Loucy (cell line): ENCODE results near the gene PPP1R37.

ENCODE experiments used
- H2AFZ ChIP-seq: fragments of 200-600 bp; sonication (generic); 2 replicates; pipeline ENCODE4 v1.6.0; 2016; ENCODE audit warnings: antibody characterized with exemption, mild to moderate bottlenecking, low read length, moderate library complexity
- H3F3A ChIP-seq: fragments of 200-600 bp; 2 replicates; pipeline ENCODE4 v1.6.0; 2016; ENCODE audit warnings: antibody characterized with exemption, low read depth, mild to moderate bottlenecking
- H3K27me3 ChIP-seq: fragments of 200-600 bp; sonication (generic); 2 replicates; pipeline ENCODE4 v1.6.1; 2014; ENCODE audit warnings: low read length, mild to moderate bottlenecking; ENCODE audit not compliant: insufficient read depth, poor library complexity, severe bottlenecking
- H3K36me3 ChIP-seq: fragments of 200-600 bp; sonication (generic); 2 replicates; pipeline ENCODE4 v1.6.1; 2016; ENCODE audit warnings: low read length; ENCODE audit not compliant: insufficient read depth
- H3K4me1 ChIP-seq: fragments of 200-600 bp; sonication (generic); 2 replicates; pipeline ENCODE4 v1.5.1; 2014; ENCODE audit warnings: low read length, mild to moderate bottlenecking; ENCODE audit not compliant: insufficient read depth, poor library complexity, severe bottlenecking
- H3K4me2 ChIP-seq: fragments of 200-600 bp; sonication (generic); 2 replicates; pipeline ENCODE4 v1.6.0; 2014; ENCODE audit warnings: antibody characterized with exemption, low read length, low read depth, mild to moderate bottlenecking; ENCODE audit not compliant: poor library complexity, severe bottlenecking
- H3K4me3 ChIP-seq: fragments of 200-600 bp; sonication (generic); 2 replicates; pipeline ENCODE4 v1.5.1; 2014; ENCODE audit warnings: low read length, mild to moderate bottlenecking, mixed read lengths; ENCODE audit not compliant: poor library complexity, severe bottlenecking
- H3K79me2 ChIP-seq: fragments of 200-600 bp; sonication (generic); 2 replicates; pipeline ENCODE4 v1.6.1; 2014; ENCODE audit warnings: low read length; ENCODE audit not compliant: insufficient read depth
- H3K9ac ChIP-seq: fragments of 200-600 bp; sonication (generic); 2 replicates; pipeline ENCODE4 v1.6.0; 2014; ENCODE audit warnings: mild to moderate bottlenecking, low read depth, low read length, moderate library complexity; ENCODE audit not compliant: poor library complexity, severe bottlenecking
- H3K9me2 ChIP-seq: fragments of 200-600 bp; sonication (generic); replicated peaks from 2 replicates; pipeline ENCODE4 v1.6.1; 2016; ENCODE audit warnings: low read depth, low read length, mixed read lengths
- H3K9me3 ChIP-seq: fragments of 200-600 bp; sonication (generic); 2 replicates; pipeline ENCODE4 v1.6.1; 2014; ENCODE audit warnings: mild to moderate bottlenecking, antibody characterized with exemption, low read length, low read depth; ENCODE audit not compliant: insufficient read depth
- H4K20me1 ChIP-seq: fragments of 200-600 bp; sonication (generic); 2 replicates; pipeline ENCODE4 v1.6.0; 2014; ENCODE audit warnings: antibody characterized with exemption, low read length, mild to moderate bottlenecking; ENCODE audit not compliant: insufficient read depth, poor library complexity, severe bottlenecking
- EZH2phosphoT487 ChIP-seq: fragments of 200-600 bp; IDR thresholded peaks from 2 replicates; pipeline ENCODE4 v1.6.1; 2018; ENCODE audit warnings: antibody characterized with exemption, mild to moderate bottlenecking, moderate library complexity, borderline replicate concordance
- TF ChIP-seq, protein P1 (sequence below): fragments of 200-600 bp; sonication (generic); conservative IDR thresholded peaks from 2 replicates; pipeline ENCODE4 v1.5.1; 2014; ENCODE audit warnings: mild to moderate bottlenecking, antibody characterized with exemption, low read length

Gene PPP1R37

DNA sequence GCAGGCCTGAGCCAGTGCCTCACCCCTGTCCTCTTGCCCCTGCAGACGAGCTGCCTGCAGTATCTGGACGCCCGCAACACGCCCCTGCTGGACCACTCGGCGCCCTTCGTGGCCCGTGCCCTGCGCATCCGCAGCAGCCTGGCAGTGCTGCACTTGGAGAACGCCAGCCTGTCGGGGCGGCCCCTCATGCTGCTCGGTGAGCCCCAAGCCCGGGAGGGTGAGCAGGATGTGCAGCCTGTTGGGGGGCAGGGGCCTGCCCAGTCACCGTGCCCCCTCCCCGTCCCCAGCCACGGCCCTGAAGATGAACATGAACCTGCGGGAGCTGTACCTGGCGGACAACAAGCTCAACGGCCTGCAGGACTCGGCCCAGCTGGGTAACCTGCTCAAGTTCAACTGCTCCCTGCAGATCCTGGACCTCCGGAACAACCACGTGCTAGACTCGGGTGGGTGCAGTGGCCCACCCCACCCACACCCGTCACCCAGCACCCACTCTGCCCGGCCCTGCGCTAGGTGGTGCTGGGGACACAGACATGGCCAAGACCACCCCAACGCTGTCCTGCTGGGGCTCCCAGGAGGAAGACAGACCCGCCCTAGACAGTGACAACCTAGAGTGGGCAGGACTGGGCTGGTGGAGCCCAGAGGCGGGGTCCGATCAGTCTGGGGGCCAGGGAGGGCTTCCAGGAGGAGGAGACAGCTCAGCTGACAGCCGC lies 49.2 kb downstream of the PPP1R37 start:
- Histone ChIP-seq H3K4me2 (no peak overlapping the region), H2AFZ (no peak overlapping the region), H3K79me2 (peaks cover 5% of the 10 kb centered on the region; the same call in 1 of the 2 replicates), H3F3A (no peaks in the 10 kb centered on the region), H3K9me3 (no peaks in the 10 kb centered on the region), H3K36me3 (peaks cover 36% of the 10 kb centered on the region; the same call in 1 of the 2 replicates), H3K27me3 (no peaks in the 10 kb centered on the region), H3K4me3 (no peak overlapping the region), H3K9ac (no peak overlapping the region), H3K9me2 (no peaks in the 10 kb centered on the region), H4K20me1 (no peaks in the 10 kb centered on the region), H3K4me1 (no peaks in the 10 kb centered on the region)
- TF ChIP-seq, protein P1, sequence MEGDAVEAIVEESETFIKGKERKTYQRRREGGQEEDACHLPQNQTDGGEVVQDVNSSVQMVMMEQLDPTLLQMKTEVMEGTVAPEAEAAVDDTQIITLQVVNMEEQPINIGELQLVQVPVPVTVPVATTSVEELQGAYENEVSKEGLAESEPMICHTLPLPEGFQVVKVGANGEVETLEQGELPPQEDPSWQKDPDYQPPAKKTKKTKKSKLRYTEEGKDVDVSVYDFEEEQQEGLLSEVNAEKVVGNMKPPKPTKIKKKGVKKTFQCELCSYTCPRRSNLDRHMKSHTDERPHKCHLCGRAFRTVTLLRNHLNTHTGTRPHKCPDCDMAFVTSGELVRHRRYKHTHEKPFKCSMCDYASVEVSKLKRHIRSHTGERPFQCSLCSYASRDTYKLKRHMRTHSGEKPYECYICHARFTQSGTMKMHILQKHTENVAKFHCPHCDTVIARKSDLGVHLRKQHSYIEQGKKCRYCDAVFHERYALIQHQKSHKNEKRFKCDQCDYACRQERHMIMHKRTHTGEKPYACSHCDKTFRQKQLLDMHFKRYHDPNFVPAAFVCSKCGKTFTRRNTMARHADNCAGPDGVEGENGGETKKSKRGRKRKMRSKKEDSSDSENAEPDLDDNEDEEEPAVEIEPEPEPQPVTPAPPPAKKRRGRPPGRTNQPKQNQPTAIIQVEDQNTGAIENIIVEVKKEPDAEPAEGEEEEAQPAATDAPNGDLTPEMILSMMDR, result no peak
- TF ChIP-seq EZH2phosphoT487, result no peak

DNA sequence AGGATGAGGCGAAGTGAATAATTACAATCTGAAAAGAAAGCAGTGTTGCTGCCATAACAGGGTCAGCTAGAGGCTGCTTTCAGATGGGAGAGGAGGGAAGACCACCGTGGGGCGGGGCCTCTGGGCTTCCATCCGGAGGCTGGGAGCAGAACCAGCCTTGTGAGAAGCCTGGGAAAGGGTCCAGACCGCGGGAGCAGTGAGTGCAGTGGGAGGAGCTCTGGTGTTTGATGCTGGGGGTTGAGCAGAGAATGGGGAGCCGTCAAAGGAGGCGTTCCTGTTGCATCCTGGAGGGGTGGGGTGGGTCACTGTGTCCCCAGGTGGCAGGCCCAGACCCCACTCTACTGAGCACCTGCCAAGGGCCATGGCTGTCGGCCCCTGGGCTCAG lies 49.7 kb downstream of the PPP1R37 start:
- Histone ChIP-seq H3K79me2 (peaks cover 5% of the 10 kb centered on the region; the same call in 1 of the 2 replicates), H3K9me2 (no peaks in the 10 kb centered on the region), H3K4me3 (no peak overlapping the region), H4K20me1 (no peaks in the 10 kb centered on the region), H3K4me2 (no peak overlapping the region), H3F3A (no peaks in the 10 kb centered on the region), H3K27me3 (no peaks in the 10 kb centered on the region), H2AFZ (no peak overlapping the region), H3K9ac (no peak overlapping the region), H3K4me1 (no peaks in the 10 kb centered on the region), H3K9me3 (no peaks in the 10 kb centered on the region), H3K36me3 (peaks cover 36% of the 10 kb centered on the region; the same call in 1 of the 2 replicates)
- no peak for TF ChIP-seq EZH2phosphoT487
- TF ChIP-seq, protein P1, result no peak

DNA sequence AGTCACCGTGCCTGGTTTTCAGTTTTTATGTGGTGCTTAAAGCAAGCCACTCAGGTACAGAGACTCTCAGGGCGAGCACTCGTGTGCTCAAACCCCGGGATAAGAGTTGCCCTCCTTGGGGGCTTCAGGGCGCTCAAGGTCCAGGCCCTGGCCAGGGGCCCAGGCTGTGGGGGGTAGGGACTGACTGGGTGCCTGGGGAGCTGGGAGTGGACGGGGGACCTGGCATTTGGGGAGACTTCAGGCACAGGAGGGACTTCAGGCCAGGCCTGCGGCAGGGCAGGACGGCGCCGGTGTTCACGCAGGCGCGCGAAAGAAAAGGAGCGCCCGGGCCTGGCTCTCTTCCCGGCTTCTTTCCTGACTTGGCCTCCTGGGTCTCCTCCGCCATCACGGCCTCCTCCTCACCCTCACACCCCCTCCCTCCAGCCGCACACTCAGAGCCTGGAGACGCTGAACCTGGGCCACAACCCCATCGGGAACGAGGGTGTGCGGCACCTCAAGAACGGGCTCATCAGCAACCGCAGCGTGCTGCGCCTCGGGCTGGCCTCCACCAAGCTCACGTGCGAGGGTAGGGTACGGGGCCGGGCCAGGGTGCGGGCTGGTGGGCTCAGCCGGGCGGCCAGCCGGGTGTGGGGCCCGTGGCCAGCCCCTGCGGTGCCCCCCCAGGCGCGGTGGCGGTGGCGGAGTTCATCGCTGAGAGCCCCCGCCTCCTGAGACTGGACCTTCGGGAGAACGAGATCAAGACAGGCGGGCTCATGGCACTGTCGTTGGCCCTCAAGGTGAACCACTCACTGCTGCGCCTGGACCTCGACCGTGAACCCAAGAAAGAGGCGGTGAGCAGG lies 51.7 kb downstream of the PPP1R37 start:
- H3K79me2 ChIP-seq, result no peaks in the 10 kb centered on the region
- H3K9me3 ChIP-seq, result no peaks in the 10 kb centered on the region
- no peak overlapping the region for H2AFZ ChIP-seq
- TF ChIP-seq, protein P1, result no peak
- TF ChIP-seq EZH2phosphoT487, result no peak
- no peaks in the 10 kb centered on the region for H3K27me3 ChIP-seq
- H3K4me2 ChIP-seq, result no peak overlapping the region
- peaks cover 36% of the 10 kb centered on the region; the same call in 1 of the 2 replicates for H3K36me3 ChIP-seq
- H3K9me2 ChIP-seq, result no peaks in the 10 kb centered on the region
- no peaks in the 10 kb centered on the region for H3F3A ChIP-seq
- H3K4me1 ChIP-seq, result no peaks in the 10 kb centered on the region
- no peak overlapping the region for H3K9ac ChIP-seq
- no peak overlapping the region for H3K4me3 ChIP-seq
- no peaks in the 10 kb centered on the region for H4K20me1 ChIP-seq
